Liver (tissue), 3 donors: ENCODE results near the gene BORCS5.
A peak's percentile ranks its signal among the peaks of the same experiment; 100 is the strongest.

Source experiments
- SP1 ChIP-seq: IDR thresholded peaks from 2 replicates; pipeline ENCODE4 v1.6.1; 2018; ENCODE audit warnings: antibody characterized with exemption, mild to moderate bottlenecking
- TF ChIP-seq, protein P1 (sequence below): fragments of 150-350 bp; IDR thresholded peaks from 2 replicates; pipeline ENCODE4 v1.5.1; 2017; ENCODE audit warnings: improper control_type of control experiment, low read depth, low read length; ENCODE audit not compliant: missing input control
- donor health status: healthy.
- donor health status: healthy.

DNA sequence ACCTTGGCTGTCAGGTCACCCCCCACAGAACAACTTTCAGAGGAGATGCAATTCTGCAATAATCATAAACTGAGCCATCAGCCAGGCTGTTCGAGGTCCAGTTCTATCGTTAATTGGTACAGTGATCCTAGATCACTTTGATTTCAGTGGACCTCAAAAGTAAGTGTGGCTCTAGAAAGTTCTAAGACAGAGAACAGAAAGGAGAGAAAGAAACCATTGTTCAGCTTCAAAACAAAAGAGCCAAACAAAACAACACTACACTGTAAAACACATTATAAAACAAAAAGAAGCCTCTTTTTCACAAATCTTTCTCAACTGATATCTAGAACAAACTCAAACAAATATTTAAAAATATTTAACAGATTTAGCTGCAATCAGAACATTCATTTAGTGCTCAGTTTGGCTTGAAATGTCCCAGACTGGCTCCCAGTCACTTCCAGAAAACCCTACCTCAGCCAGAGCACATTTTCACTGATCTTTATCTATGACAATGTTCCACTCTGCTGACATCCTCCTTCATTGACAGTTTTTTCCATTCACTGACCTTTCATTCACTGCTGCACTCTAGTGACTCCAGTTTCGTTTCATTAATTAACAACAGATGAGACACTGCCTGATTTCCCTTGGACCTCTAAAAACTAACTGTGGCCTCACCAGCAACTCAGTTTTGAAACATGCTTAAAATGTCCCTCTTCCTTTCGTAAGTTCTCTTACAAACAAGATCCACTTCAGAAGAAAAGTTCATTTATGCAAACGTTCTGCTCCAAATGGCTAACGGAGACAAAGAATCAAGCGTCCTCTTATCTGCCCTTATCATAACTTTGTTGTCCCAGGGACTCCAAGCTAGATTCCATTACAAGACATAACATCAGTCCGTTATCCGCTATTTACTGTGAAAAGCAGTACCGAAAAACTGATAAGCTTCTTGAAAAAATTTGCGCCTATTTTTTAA is 148.9 kb downstream of the BORCS5 start:
- TF ChIP-seq, protein P1, sequence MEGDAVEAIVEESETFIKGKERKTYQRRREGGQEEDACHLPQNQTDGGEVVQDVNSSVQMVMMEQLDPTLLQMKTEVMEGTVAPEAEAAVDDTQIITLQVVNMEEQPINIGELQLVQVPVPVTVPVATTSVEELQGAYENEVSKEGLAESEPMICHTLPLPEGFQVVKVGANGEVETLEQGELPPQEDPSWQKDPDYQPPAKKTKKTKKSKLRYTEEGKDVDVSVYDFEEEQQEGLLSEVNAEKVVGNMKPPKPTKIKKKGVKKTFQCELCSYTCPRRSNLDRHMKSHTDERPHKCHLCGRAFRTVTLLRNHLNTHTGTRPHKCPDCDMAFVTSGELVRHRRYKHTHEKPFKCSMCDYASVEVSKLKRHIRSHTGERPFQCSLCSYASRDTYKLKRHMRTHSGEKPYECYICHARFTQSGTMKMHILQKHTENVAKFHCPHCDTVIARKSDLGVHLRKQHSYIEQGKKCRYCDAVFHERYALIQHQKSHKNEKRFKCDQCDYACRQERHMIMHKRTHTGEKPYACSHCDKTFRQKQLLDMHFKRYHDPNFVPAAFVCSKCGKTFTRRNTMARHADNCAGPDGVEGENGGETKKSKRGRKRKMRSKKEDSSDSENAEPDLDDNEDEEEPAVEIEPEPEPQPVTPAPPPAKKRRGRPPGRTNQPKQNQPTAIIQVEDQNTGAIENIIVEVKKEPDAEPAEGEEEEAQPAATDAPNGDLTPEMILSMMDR: no peak
- peak; percentile 100 for TF ChIP-seq SP1
